D341Med (cell line): Measurements from ENCODE around the gene TMEM131L.

Experiments used
- DNase-seq: peaks from one replicate; pipeline ENCODE4 v3.0.0; 2012; ENCODE audit warnings: low spot score

The TMEM131L gene

GRCh38 chr4:153479101-153479500 lies 12.9 kb downstream of the TMEM131L start:
- no peak for DNase-seq

GRCh38 chr4:153480704-153481103 lies 14.5 kb downstream of the TMEM131L start:
- no peak for DNase-seq

GRCh38 chr4:153481478-153481877 lies 15.3 kb downstream of the TMEM131L start:
- DNase-seq, result no peak

- DNase-seq, result no peak
Measured at GRCh38 chr4:153483432-153484418, 17.6 kb downstream of the TMEM131L start.

GRCh38 chr4:153485359-153485758 lies 19.2 kb downstream of the TMEM131L start:
- no peak for DNase-seq

- peak; percentile 55 for DNase-seq
Measured at GRCh38 chr4:153485860-153486259, 19.7 kb downstream of the TMEM131L start.

GRCh38 chr4:153486281-153487151 lies 20.4 kb downstream of the TMEM131L start:
- no peak for DNase-seq

GRCh38 chr4:153488006-153488891 lies 22.1 kb downstream of the TMEM131L start:
- no peak for DNase-seq

- no peak for DNase-seq
Measured at GRCh38 chr4:153489856-153490558, 23.8 kb downstream of the TMEM131L start.

GRCh38 chr4:153490985-153491483 lies 24.9 kb downstream of the TMEM131L start:
- DNase-seq, result no peak

- no peak for DNase-seq
Measured at GRCh38 chr4:153494562-153494961, 28.4 kb downstream of the TMEM131L start.

GRCh38 chr4:153495480-153496193 lies 29.5 kb downstream of the TMEM131L start:
- DNase-seq, result no peak

- no peak for DNase-seq
Measured at GRCh38 chr4:153497091-153497531, 31.0 kb downstream of the TMEM131L start.

- no peak for DNase-seq
Measured at GRCh38 chr4:153497988-153498967, 32.1 kb downstream of the TMEM131L start.

- DNase-seq, result no peak
Measured at GRCh38 chr4:153499005-153499404, 32.8 kb downstream of the TMEM131L start.

- no peak for DNase-seq
Measured at GRCh38 chr4:153501578-153501977, 35.4 kb downstream of the TMEM131L start.

GRCh38 chr4:153502584-153502983 lies 36.4 kb downstream of the TMEM131L start:
- no peak for DNase-seq

GRCh38 chr4:153506341-153507309 lies 40.5 kb downstream of the TMEM131L start:
- no peak for DNase-seq
